Transverse colon (tissue), 4 donors: Measurements from ENCODE around the gene HINT3. TPM values are rescaled to one million over a fixed set of nuclear protein-coding genes. Genes with fewer than 3 reads are reported as not detected.

Experiments
- DNase-seq: peaks from one replicate; pipeline ENCODE4 v3.0.0-alpha.2; 2019
- H3K27ac ChIP-seq, 4 donors: fragments of 200-600 bp; sonication (generic); 2 replicates each; pipeline ENCODE4 v1.5.1; 2016 to 2018; ENCODE audit warnings: inconsistent platforms in 4 of 4
- H3K27me3 ChIP-seq: fragments of 200-600 bp; sonication (generic); 2 replicates; pipeline ENCODE4 v1.5.1; 2017; ENCODE audit warnings: inconsistent platforms
- H3K36me3 ChIP-seq, 4 donors: fragments of 200-600 bp; sonication (generic); 2 replicates each; pipeline ENCODE4 v1.5.1; 2017 to 2019; ENCODE audit warnings: inconsistent platforms in 4 of 4
- H3K4me1 ChIP-seq, 4 donors: fragments of 200-600 bp; sonication (generic); 2 replicates each; pipeline ENCODE4 v1.5.1; 2017 to 2020; ENCODE audit warnings: inconsistent platforms in 4 of 4
- H3K4me3 ChIP-seq, 4 donors: fragments of 200-600 bp; sonication (generic); 1 replicate in 1 of 4; 2 replicates in 3 of 4; pipeline versions ENCODE4 v1.5.1 to v1.6.1; 2017 to 2019; ENCODE audit warnings: inconsistent platforms in 4 of 4
- H3K9me3 ChIP-seq, 2 donors: fragments of 200-600 bp; sonication (generic); 2 replicates each; pipeline ENCODE4 v1.5.1; 2017 to 2019; ENCODE audit warnings: inconsistent platforms in 2 of 2
- EP300 ChIP-seq: sonication (generic); formaldehyde crosslinking; IDR thresholded peaks from one replicate; pipeline ENCODE4 v1.6.1; 2017; ENCODE audit warnings: antibody characterized with exemption, low read depth
- POLR2A ChIP-seq: fragments of 450-650 bp; IDR thresholded peaks from one replicate; pipeline ENCODE4 v1.6.1; 2016; ENCODE audit warnings: antibody characterized with exemption, mild to moderate bottlenecking, moderate library complexity
- POLR2AphosphoS5 ChIP-seq, 3 donors: sonication (generic); formaldehyde crosslinking; IDR thresholded peaks; one replicate each; pipeline ENCODE4 v1.6.1; 2016; ENCODE audit warnings: antibody characterized with exemption in 3 of 3
- WGBS, 2 donors: methylation state at CpG; one replicate each; pipeline ENCODE4 v1.1.5; 2018; ENCODE audit warnings: low coverage in 1 of 2; 5-methylcytosine and 5-hydroxymethylcytosine counted together
- in situ Hi-C, 4 donors: fragments of 200-750 bp; cut with MboI; loops; one replicate each; pipeline versions ENCODE4 v1.15.0 to v1.15.1; 2017; ENCODE audit warnings: low sequenced_read_pairs in 3 of 4, low pct_ligation_motif_present in 1 of 4, low pct_unique_long_range_greater_than_20kb in 1 of 4
- intact Hi-C: fragments of 100-400 bp; cut with DNase I; formaldehyde crosslinking; loops from one replicate; pipeline ENCODE4 v1.15.1; 2023; ENCODE audit warnings: low total_unique reads
- total RNA-seq, 4 donors: library from RNA; depleted of rRNA; stranded (reverse); fragments of >200 nt; gene quantifications; one replicate each; pipeline ENCODE4 v1.1.0, GENCODE V29; 2016
- TF ChIP-seq, protein P1 (sequence below), 5 experiments: fragments of 200-600 bp in 3 of 5; fragments of 450-650 bp in 2 of 5; sonication (generic) in 3 of 5; IDR thresholded peaks; 1 replicate in 2 of 5; 2 replicates in 3 of 5; pipeline ENCODE4 v1.5.1; 2016 to 2017; ENCODE audit warnings: antibody characterized with exemption in 5 of 5, inconsistent platforms in 3 of 5, mild to moderate bottlenecking in 2 of 5, moderate library complexity in 1 of 5

HINT3 gene
- total RNA-seq, 4 donors from 2014 or later, result 23.5 to 35.2 (median 30.7) TPM

DNA sequence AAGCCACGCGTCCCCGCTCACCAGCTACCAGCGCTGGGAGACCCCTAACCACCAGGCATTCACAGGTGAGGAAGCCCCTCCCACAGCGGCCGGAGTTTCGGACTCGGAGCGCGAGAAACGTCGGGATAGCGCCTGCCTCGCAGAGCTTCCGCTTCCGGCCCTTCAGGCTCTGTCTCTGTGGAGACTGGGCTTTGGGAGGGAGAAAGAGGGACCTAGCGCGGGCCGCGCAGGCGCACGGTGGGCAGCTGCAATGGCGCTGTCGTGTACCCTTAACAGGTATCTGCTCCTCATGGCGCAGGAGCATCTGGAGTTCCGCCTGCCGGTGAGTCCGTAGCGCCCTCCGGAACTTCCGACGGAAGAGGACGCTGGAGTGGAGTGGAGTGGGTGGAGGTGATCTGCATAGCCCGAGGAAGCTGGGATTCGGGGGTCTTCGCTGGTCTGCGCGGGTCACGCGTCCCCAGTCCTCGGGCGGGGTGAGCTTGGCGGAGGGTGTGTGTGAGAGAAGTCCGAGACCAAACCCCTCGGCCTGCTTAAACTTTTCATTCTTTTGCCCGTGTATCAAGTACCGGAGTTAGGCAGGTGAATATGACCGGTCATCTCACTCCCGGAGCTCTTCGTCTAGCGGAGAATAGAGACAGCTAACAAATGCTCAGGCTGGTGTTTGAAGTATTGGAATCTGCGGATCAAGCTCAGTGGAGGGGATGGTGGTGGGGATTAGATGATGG lies 29.9 kb downstream of the HINT3 start, which contains the start of gene TRMT11:
TRMT11 (plus strand) TSS at position 240 of the 725 bp plus-strand sequence; CDS start at position 251, 11 bp downstream.
- intact Hi-C loops (no loop called here), in situ Hi-C loops (no loop called here)
- peaks cover 2 to 42% (median 19%) of the 10 kb centered on the region in 4 donors for H3K4me1 ChIP-seq
- H3K4me3 ChIP-seq, result peak within 1 kb of the TSS; percentile 44 to 91 (median 74)
- H3K27me3 ChIP-seq, result no peaks in the 10 kb centered on the region
- H3K9me3 ChIP-seq, result no peaks in the 10 kb centered on the region
- H3K27ac ChIP-seq, result peak within 1 kb of the TSS; percentile 79 to 91 (median 80)
- TF ChIP-seq EP300 (no peak), POLR2AphosphoS5 (IDR thresholded peaks at IDR 0.05) (peak; percentile 74 to 84 (median 84)), POLR2A (peak; percentile 83)
- TF ChIP-seq, protein P1, sequence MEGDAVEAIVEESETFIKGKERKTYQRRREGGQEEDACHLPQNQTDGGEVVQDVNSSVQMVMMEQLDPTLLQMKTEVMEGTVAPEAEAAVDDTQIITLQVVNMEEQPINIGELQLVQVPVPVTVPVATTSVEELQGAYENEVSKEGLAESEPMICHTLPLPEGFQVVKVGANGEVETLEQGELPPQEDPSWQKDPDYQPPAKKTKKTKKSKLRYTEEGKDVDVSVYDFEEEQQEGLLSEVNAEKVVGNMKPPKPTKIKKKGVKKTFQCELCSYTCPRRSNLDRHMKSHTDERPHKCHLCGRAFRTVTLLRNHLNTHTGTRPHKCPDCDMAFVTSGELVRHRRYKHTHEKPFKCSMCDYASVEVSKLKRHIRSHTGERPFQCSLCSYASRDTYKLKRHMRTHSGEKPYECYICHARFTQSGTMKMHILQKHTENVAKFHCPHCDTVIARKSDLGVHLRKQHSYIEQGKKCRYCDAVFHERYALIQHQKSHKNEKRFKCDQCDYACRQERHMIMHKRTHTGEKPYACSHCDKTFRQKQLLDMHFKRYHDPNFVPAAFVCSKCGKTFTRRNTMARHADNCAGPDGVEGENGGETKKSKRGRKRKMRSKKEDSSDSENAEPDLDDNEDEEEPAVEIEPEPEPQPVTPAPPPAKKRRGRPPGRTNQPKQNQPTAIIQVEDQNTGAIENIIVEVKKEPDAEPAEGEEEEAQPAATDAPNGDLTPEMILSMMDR (IDR thresholded peaks at IDR 0.05), result peak in 2 of 5 experiments; percentile 20 to 24
- DNase-seq, result peak; percentile 88
- WGBS, 2 donors, result 1% methylated on average over 43 of the region's 52 CpGs; no CpG with 5 or more reads in 1 of the 2 donors
- H3K36me3 ChIP-seq, result no peaks in the 10 kb centered on the region

DNA sequence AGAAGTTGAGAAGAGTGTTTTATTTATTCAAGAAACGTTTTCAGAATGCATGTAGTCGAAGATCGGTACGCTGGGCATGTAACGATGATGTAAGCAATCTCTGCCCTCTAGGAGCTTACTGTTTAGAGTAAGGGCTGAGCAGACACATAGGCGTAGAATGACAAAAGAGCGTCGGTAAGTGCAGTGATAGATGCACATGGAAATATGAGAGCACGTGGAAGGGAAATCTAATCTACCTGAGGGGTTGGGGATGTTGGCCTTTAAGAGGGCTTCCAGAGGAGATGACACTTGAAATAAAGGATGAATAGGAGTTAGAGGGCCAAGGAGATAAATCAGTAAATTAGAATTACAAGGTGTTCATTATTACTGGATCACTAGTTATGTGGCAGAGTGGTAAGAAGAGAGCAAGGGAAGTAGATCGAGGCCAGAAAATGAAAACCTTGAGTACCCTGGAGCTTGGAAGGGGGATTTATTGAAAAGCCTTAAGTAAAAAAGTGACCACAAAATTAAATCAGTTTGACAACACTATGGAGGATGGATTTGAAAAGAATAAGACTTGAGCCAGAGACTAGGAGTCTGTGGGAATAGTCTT lies 30.6 kb downstream of the HINT3 start:
- Histone ChIP-seq H3K27ac (peak overlapping the region; percentile 79 to 91 (median 80)), H3K4me3 (peak overlapping the region; percentile 44 to 91 (median 74)), H3K36me3 (no peaks in the 10 kb centered on the region), H3K4me1 (peaks cover 2 to 49% (median 24%) of the 10 kb centered on the region in 4 donors), H3K9me3 (no peaks in the 10 kb centered on the region), H3K27me3 (no peaks in the 10 kb centered on the region)
- TF ChIP-seq, protein P1 (IDR thresholded peaks at IDR 0.05), result no peak
- TF ChIP-seq POLR2A (no peak), POLR2AphosphoS5 (IDR thresholded peaks at IDR 0.05) (no peak), EP300 (no peak)
- intact Hi-C loops, result no loop called here
- in situ Hi-C loops, result no loop called here
- no peak for DNase-seq
- 22 to 24% methylated on average over 10 of the region's 10 CpGs for WGBS, 2 donors

DNA sequence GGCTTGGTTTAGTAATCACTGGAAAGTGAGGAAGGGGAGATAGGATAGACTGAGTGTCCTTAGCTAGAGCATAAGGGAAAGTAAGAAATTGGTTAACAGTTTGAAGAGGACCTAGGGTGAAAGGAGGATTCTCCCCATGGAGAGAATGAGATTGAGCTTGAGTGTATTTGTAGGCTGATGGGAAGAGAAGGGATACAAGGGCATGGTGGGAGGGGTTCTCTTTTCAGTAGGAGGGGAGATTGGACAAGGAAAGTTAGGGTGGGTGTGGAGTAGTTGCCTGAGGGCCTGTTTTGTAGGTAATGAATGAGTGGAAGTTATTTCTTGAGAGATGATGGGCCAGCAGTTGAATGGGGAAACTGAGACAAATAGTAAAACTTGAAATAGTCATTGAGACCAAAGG lies 31.7 kb downstream of the HINT3 start:
- peaks cover 2 to 56% (median 25%) of the 10 kb centered on the region in 4 donors for H3K4me1 ChIP-seq
- no peaks in the 10 kb centered on the region for H3K27me3 ChIP-seq
- no peaks in the 10 kb centered on the region for H3K9me3 ChIP-seq
- in situ Hi-C loops, result no loop called here
- DNase-seq, result no peak
- no peak overlapping the region for H3K4me3 ChIP-seq
- no peaks in the 10 kb centered on the region for H3K36me3 ChIP-seq
- no peak for TF ChIP-seq EP300
- TF ChIP-seq POLR2A, result no peak
- TF ChIP-seq POLR2AphosphoS5 (IDR thresholded peaks at IDR 0.05), result no peak
- TF ChIP-seq, protein P1 (IDR thresholded peaks at IDR 0.05), result no peak
- no peak overlapping the region for H3K27ac ChIP-seq
- intact Hi-C loops, result no loop called here

DNA sequence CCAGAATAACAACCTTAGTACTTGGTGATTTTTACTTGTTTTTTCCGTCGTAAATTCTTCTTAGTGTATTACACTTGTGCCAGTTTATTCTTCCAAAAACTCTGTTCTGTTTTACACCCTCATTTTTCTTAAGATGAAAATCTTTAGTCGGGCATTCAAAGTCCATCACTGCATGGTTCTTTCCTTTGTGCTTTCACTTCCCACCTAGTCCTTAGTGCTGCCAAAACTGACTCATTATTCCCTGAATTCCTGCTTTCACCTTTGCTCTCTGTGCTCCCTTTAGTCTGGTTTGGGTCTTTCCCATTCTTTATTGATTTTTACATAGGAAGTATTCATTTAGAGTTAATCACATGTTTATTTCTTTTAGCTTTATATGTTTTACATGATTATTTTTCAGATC lies 33.1 kb downstream of the HINT3 start:
- peak overlapping the region in 1 of 4 donors; percentile 27 for H3K27ac ChIP-seq
- H3K4me3 ChIP-seq, result no peak overlapping the region
- intact Hi-C loops (no loop called here), in situ Hi-C loops (loop anchor here in 1 of 4 donors (10.0 kb wide), 1 partner anchor 685 kb away; the partner anchor contains the start of gene HDDC2)
- H3K4me1 ChIP-seq, result peaks cover 2 to 60% (median 25%) of the 10 kb centered on the region in 4 donors
- WGBS, 2 donors, result 57 to 58% methylated on average over 1 to 3 of the region's 3 CpGs
- H3K9me3 ChIP-seq, result no peaks in the 10 kb centered on the region
- H3K27me3 ChIP-seq, result no peaks in the 10 kb centered on the region
- no peak for DNase-seq
- TF ChIP-seq POLR2AphosphoS5 (IDR thresholded peaks at IDR 0.05) (no peak), EP300 (no peak)
- TF ChIP-seq, protein P1 (IDR thresholded peaks at IDR 0.05), result no peak
- no peaks in the 10 kb centered on the region for H3K36me3 ChIP-seq
